GM12873 (cell line): ENCODE measurements around the gene CDK7.

Experiments
- CTCF ChIP-seq: IDR thresholded peaks from 2 replicates; pipeline ENCODE4 v1.5.1; 2012; ENCODE audit warnings: low read depth, mild to moderate bottlenecking, moderate library complexity, low read length, control low read depth; ENCODE audit not compliant: insufficient read depth; ENCODE audit errors: missing control alignments

CDK7 gene

GRCh38 chr5:69285448-69286116 is 50.9 kb downstream of the CDK7 start:
- TF ChIP-seq CTCF = no peak

GRCh38 chr5:69288069-69288468 is 53.4 kb downstream of the CDK7 start:
- TF ChIP-seq CTCF = no peak

DNA sequence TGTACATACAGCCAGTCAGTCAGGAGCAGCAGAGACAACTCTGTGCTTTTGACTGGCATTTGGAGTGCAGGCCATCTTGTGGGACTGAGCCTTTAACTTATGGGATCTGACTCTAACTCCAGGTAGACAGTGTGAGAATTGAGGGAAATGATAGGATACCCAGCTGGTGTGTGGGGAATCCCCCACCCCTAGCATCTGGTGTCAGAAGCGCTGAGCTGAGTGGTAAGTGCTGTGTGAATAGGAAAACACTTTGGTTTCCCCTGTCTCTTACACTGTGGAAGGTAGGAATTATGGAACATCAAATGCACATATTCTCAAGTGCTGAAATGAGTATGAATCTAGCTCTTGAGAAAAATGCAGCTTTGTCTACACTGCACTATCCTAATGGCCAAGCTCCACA is 54.0 kb downstream of the CDK7 start:
- no peak for TF ChIP-seq CTCF

- no peak for TF ChIP-seq CTCF
Measured at GRCh38 chr5:69292306-69292705, 57.6 kb downstream of the CDK7 start.

DNA sequence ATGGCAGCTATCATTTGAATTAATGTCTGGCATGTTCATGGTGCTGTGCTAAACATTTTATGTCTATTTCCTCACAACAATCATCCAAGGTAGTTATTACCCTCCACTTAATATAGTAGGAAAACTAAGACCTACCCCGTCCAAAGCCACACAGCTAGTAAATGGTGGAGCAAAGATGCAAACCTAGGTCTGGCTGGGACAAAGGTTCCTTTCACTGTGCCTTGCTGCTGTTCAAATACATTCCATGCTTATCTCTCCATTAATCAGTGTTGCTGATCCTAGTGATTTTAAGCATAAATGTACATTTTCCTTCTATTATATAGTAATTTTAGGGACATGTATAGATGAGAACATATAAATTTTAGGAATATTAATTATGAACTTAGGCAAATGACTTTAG is 59.2 kb downstream of the CDK7 start:
- no peak for TF ChIP-seq CTCF

DNA sequence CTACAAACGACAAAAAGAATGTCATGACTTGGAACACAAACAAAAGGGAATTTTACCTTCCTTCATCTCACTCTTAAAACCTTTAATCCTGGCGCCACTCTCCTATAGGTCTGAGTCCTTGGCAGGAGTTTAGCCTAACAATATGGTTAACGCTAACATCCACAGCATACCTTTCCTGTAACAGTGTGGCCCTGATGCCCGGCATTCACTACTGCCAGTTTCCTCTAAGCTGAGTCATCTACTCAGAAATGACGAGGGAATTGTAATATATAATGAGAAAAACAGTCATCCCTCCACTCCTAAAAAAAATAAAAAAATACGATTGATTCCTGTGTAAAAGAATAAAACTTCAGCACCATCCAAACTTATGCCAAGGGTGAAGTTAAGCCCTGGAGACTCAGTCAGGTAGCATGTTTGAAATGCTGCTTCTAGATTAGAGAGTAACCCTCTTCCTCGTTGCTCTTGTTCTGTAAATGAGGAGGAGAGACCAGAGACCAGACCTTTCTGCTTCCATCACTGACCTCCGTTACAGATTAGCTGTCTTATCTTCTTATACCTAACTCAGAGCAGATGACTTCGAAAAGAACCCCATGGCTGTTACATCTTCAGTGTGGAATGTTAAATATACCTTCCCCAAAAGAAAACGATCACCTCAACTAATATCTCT is 60.5 kb downstream of the CDK7 start:
- TF ChIP-seq CTCF = no peak

- no peak for TF ChIP-seq CTCF
Measured at GRCh38 chr5:69299625-69300024, 64.9 kb downstream of the CDK7 start.
